GM19099 (cell line): ENCODE measurements around the gene PCYOX1L.
A peak's percentile ranks its signal among the peaks of the same experiment; 100 is the strongest.

Experiments
- POLR2A ChIP-seq: IDR thresholded peaks from 3 replicates; pipeline ENCODE4 v1.6.1; 2011; ENCODE audit warnings: low read depth; ENCODE audit not compliant: insufficient read length; ENCODE audit errors: extremely low read depth

Gene PCYOX1L

DNA sequence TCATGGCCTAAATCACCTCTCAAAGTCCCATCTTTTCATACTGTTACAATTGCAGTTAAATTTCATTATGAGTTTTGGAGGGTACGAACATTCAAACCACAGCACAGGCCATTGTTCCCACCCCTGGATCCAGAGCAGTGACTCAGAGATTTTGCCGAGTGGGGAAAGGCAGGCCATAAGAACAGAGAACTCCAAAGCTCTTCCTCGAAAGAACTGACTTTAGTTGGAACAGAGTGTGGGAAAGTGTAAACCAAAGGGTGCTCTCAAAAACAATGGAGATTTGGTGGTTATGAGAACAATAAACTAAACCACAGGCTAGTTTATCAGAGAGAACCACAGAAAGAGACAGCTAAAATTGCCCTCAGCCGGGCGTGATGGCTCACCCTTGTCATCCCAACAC is 32.0 kb upstream of the PCYOX1L start:
- no peak for TF ChIP-seq POLR2A

DNA sequence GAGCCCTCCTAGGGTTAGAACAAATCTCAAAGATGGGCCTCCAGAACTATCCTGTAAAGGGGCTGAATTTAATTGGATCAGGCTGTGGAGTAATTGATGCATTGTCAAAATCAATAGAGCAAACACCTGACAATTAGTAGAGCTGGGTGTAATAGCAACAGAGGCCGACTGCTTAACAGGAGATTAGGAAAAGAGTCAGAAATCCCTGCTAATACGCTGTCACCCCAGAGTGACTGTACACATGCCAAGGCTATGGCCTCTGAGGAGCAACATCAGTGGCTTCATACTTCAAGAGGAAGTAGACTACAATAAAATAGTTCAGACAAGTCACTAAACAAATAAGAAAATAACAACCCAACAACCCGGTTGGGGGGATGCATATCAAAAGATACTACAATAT is 31.2 kb upstream of the PCYOX1L start:
- TF ChIP-seq POLR2A, result no peak

DNA sequence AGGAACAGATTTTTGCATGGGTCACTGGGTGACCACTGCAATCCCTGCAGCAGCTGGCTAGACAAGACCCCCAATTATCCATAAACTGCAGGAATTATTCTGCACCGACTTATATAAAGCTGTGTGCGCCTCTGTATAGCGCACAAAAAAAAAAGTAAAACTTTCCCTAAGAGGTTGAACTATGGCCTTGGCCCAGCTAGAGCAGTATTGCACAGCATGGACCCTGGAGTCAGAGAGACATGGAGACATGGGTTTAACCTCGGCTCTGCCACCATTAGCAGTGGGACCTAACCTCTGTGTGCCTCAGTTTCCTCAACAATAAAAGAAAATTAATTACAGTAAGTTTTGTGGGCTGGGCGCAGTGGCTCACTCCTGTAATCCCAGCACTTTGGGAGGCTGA is 29.7 kb upstream of the PCYOX1L start:
- no peak for TF ChIP-seq POLR2A

DNA sequence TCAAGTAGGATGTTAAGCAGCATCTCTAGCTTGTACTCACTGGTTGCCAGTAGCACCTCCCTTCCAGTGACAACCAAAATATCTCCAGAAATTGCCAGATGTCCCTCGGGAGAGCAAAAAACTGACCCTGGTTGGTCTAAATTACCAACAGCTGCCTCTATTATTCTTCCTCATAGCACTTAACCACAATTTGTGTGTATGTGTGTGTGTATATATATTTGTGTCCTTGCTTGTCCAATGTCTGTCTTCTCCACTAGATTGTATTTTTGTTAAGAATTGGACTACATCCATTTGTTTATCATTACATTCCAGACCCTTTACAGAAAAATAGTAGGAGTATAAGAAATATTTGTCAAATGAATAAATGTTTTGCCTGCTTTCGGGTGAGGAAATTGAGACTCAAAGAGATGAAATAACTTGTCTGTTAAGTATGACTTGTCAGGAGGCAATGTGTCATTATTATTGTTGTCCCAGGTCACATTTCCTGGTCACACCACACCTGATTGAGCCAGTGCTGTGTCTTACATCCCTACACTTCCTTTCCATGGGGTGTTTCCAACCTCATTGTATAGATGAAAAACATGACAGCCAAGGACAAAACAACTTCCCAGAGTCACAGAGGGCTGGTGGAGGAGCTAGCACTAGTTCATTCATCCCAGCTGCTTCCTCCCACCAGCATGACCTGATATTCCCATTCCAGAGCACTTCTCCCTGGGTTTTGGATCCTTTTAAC is 24.0 kb upstream of the PCYOX1L start:
- no peak for TF ChIP-seq POLR2A

DNA sequence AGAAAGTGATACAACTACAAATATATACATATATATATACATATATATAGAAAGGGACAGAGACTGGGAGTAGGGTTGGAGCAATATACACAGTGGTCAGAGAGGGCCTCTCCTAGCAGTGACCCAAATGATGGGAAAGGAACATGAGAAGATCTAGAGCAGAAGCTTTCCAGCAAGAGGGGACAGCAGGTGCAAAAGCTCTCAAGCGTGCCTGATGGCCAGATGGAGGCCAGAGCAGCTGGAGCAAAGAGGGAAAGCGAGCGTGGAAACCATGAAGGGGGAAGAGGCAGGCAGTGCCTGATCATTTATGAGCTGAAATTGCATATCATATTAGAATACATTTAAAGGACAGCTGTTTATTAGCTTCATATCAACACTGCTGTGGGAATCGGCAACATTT is 20.1 kb upstream of the PCYOX1L start:
- no peak for TF ChIP-seq POLR2A

DNA sequence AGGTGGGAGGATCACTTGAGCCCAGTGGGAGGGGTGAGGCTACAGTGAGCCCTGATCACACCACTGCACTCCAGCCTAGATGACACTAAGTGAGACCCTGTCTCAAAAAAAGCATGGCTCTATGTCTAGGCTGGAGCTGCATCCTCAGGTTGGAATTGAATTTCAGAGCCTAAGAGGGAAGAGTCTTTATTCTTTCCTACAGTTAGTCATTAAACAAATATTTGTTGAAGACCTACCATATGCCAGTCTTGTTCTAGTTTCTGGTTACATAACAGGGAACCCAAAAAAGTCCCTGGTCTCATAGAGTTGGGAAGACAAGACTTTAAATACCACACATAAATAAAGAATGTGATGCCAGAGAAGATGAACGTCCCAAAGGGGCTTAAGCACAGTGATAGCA is 19.5 kb upstream of the PCYOX1L start:
- TF ChIP-seq POLR2A, result no peak

DNA sequence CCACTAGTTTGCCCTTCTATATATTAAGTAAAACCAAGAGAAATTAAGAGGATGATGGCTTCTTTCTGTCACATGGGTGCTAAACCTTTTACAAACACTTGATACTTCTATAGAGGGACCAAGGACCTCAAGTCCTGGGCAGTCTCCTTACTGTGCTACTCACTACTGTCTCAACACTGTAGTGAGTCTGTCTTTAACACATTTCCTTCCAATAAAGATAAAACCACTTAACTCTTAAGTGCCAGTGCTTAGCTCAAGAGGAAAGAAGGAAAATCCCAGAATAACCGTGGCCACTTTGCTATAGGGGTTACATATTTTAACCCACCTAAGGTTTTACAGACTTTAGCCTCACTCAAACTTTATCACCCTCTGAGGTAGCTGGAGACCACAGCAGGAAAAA is 16.9 kb upstream of the PCYOX1L start:
- no peak for TF ChIP-seq POLR2A

DNA sequence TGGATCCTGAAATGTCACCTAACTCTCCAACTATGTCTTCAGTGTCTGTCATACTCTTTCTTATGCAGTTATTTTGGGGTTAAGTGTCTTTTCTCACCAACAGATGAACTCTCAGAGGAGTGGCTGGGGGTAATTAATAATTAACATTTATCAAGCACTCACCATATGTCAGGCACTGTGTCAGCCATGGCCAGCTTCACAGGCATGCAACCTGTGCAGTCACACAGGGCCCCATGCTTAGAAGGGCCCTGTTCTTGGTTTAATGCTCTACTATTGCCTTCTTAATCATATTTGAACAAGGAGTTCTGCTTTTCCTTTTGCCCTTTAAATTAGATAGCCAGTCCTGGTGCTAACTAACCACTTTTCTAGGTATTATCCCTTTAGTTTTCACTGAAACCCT is 16.0 kb upstream of the PCYOX1L start:
- TF ChIP-seq POLR2A, result no peak

DNA sequence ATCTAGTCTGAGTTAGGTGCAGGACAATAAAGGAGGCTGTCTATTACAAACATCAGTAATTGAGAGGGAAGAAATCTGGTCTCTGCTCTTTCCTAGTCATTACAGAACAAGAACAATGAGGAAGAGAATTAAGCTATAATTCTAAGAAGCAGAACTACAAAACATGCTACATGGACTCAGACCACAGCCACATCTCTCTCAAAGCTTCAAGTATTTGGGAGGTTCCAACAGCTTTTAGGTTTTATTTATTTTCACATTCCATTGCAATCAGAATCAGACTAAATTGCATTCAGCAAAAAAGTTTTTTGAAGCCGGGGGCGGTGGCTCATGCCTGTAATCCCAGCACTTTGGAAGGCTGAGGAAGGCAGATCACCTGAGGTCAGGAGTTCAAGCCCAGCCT is 13.7 kb upstream of the PCYOX1L start:
- no peak for TF ChIP-seq POLR2A

DNA sequence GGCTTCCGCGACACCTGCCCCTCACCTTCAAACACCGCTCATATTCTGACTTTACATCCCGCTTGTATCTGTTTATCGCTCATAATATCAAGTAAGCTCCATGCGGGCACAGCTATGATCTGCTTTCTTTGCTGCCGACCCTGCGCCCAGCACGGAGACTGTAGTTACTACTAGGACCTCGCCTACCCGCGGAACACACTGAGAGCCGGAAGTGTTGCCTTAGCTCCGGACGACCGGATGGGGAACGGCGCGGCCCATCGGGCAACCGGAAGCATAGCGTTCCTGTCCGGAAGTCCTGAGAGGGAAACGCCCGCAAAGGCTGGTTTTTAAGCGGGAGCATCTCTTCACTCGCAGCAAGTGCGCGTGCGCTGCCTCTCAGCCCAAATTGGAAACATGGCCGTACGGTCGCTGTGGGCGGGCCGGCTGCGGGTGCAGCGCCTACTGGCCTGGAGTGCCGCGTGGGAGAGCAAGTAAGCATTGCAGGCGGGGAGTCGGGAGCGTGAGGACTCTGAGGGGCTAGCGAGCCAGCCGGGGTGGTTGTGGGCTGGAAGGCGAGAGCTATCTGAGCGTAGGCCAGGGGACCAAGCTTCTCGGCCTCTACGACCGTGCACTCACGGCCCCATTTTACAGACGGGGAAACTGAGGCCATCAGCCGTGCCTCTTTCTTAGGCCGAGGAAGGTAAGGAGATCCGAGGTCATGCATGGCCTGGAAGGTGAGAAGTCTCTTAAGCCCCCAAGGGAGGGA is 12.5 kb upstream of the PCYOX1L start, which contains the start of gene GRPEL2:
Gene GRPEL2, plus strand, starts transcription at position 353 of the 745 bp plus-strand sequence. Its CDS starts 41 bp downstream, at position 394.
- peak; percentile 88 for TF ChIP-seq POLR2A

DNA sequence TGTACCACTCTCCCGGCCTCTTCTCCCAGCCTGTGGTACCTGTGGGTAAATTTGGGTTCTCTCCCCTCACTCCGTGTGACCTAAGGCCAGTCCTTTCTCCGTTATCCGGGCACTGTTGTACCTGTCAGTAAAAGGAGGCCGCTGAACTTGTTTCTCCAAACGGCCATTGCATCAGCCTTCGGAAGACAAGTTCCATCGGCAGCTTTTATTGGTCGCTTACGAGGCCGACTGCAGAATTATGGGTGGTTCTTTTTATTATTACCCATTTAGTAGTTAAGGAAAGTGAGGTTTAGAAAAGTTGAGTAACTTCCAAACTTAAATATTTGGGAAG is 12.0 kb upstream of the PCYOX1L start:
- TF ChIP-seq POLR2A, result no peak

DNA sequence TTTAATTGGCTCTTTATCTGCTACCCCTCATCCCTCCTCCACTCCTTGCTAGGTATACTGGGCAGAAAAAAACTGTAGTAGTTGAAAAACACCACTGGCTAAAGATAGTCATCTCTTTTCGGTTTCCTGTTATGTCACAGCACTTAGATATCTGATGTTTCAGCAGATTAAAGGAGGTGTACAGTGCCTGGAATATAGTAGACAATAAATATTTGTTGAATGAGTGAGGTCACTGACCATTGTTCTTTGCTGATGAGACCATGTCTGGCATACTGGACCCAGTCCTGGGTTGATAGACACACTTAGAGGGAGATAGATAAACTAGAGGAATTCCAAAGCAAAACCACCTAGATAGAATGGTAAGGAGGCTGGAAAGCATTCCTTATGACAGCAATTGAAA is 9.3 kb upstream of the PCYOX1L start:
- no peak for TF ChIP-seq POLR2A

DNA sequence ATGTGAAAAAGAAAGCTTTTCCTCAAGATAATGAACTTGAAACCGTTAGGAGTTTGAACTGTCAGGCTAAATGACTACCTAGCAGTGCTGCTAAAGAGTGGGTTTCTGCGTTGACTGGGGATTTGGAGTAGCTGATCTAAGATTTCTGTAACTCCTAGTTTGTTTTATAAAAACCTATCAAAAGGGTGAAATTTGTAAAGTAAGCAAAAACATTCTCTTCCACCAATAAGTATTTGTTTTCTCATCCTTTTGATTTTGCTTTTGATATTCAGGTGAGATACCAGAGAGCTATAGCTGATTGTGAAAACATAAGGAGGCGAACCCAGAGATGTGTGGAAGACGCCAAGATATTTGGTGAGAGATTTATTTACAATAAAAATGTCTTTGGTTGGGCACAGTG is 8.5 kb upstream of the PCYOX1L start:
- no peak for TF ChIP-seq POLR2A

DNA sequence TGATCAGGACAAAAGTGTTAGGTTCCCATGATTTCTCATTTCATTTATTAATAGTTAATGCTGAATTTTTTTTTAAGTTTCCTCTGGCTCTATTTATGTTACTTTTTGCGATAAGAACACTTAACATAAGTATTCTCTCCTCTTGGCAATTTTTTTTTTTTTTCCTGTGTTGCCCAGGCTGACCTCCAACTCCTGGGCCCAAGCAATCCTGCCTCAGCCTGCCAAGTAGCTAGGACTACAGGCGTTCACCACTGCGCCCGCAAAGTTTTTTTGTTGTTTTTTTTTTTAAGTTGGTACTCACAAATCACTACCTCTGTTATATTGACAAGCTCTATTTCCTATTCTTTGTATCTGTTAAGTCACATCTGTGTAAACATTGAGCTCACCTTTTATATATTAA is 5.7 kb upstream of the PCYOX1L start:
- TF ChIP-seq POLR2A, result no peak

DNA sequence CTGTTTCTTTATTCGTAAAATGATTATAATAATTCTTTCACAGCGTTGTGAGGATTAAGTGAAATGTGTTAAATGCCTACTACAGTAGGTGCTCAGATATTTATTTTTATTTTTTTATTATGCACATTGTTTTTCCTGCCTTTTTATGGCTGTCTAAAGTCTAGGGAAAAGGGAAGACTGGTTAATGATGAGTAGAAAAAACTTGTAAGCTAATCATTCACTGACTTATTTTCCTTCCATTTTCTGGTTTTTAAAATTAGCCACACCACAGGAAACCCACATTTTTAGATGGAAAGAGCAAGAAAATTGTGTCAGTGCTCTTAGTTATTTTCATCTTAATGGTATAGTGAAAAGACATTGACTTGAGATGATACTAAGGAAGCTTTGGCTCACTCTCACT is 3.9 kb upstream of the PCYOX1L start:
- TF ChIP-seq POLR2A, result no peak

DNA sequence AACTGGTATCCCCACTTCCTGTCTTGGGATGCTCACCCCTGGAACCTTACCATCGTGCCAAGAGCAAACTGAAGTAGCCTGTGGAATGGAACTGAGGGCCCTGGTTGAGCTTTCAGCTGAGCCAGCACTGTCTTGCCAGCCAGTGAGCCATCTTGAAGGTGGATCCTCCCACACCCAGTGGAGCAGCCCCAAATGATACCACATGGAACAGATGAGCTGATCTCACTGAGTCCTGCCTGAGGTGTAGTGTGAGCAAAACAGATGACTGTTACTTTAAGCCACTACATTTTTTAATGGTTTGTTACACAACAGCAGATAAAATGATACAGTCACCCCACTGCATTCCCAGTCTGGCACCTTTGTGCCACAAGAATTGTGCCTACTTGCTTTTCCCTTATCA is 2.2 kb upstream of the PCYOX1L start:
- TF ChIP-seq POLR2A, result no peak
